Caki2 (cell line): ENCODE data around the gene GRK5. TPM values are rescaled to one million over a fixed set of nuclear protein-coding genes. Genes with fewer than 3 reads are reported as not detected.

Experiments used
- DNase-seq: peaks from one replicate; pipeline ENCODE4 v3.0.0-alpha.2; 2015; ENCODE audit warnings: low read depth
- in situ Hi-C: cut with HindIII; loops from 2 replicates; pipeline ENCODE4 v1.10.0; 2016; ENCODE audit warnings: low sequenced_read_pairs, low pct_unique_long_range_greater_than_20kb, mixed read lengths
- total RNA-seq: library from RNA; depleted of rRNA; stranded (reverse); fragments of >200 nt; shearing (Covaris generic); gene quantifications from 2 replicates; pipeline ENCODE4 v1.2.3, GENCODE V29; 2014; ENCODE audit warnings: low replicate concordance

The GRK5 gene
- total RNA-seq, 1 experiment from 2014 or later: 0.61 TPM

- no peak for DNase-seq
- in situ Hi-C loops: no loop called here
These were observed 16.2 kb upstream of the GRK5 start for GRCh38 chr10:119190954-119191785.

GRCh38 chr10:119191881-119192280 lies 15.5 kb upstream of the GRK5 start:
- in situ Hi-C loops: no loop called here
- DNase-seq: no peak

GRCh38 chr10:119197921-119198320 lies 9.4 kb upstream of the GRK5 start:
- in situ Hi-C loops: no loop called here
- no peak for DNase-seq

DNA sequence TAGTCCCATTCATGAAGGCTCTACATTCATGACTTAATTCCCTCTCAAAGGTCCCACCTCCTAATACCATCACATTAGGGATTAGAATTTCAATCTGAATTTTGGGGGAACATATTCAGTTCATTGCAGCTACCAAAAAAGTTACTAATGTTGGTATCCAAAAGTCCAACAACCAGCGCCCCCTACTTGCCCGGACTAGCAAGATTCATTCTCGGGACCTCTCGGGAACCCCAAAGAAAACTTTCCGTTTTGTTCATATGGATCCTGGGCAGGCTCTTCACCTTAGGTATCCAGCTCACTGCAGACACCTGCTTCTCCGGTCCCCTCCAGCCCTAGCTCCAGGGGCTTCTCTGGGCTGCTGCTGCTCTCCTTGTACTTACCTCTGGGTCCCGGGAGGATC lies 8.9 kb upstream of the GRK5 start:
- DNase-seq: no peak
- in situ Hi-C loops: no loop called here

GRCh38 chr10:119199231-119199992 lies 8.0 kb upstream of the GRK5 start:
- in situ Hi-C loops: no loop called here
- DNase-seq: peak; percentile 36

GRCh38 chr10:119201233-119201632 lies 6.1 kb upstream of the GRK5 start:
- no peak for DNase-seq
- in situ Hi-C loops: no loop called here

- no peak for DNase-seq
- in situ Hi-C loops: no loop called here
These were observed 4.4 kb upstream of the GRK5 start for GRCh38 chr10:119203006-119203405.

DNA sequence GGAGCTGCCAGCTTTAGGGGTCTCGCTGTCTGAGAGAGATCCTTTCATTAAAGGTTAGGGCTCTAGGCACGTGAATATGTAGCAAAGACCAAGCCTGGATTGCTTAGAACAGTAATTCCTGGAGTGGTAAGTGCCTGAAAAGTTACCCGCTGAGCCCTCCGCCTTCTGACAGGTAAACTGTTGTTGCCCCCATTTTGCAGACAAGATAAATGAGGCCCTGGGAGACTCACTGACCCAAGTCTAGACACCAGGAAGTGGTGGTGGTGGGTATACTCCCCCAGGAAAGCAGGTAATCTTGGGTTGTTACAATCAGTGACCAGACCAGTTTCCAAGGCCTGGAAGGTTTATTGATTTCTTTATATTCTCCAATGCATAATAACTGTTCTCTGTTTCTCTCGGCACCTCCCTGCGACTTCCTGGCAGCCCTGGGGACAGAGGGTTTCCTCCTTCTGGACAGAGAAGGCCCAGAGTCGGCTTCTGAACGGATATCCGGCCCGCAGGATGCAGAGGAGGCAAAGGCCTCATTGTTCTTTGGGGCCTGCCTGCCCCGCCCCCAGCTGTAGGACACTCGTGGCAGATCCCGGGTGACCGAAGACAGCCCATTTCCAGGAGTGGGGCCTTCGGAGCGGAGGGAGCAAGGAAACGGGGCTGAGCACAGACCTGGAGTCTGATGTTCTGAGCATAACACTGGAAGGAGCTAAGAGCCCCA lies 1.3 kb upstream of the GRK5 start:
- DNase-seq: peak; percentile 52
- in situ Hi-C loops: no loop called here

DNA sequence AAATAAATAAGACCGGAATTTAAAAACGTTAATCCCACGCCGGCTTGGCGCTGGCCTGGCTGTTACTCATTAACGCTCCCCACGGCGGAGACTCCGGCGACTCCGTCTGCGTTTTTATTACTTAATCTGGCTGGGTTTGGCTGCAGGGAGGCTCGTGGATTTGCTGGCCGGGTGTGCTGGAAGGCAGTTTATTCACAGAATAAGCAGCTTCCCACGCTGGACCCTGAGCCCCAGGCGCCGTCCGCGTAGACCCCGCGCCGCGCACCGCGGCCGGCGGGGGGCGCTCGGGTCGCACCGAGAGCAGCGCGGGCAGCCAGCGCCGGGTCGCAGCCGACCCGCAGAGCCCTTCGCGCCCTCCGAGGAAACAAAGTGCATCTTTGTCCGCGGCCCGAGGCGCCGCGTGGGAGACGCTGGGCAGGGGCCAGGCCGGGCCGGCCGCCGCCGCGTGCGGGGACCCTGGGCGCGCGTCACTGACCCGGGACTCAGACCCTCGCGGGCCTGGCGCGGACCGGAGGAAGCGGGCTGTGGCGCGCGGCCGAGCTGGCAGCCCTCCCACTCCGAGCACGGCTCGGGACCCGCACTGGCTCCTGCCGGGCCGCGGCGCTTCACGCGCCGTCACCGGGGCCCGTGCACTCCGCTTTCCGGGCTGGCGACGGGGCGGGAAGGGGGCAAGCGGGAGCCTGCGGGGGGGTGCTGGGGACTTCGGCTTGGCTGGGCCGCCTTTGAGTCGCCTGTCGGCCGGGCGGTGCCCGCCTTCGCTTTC lies 587 bp upstream of the GRK5 start:
- DNase-seq: peak; percentile 68
- in situ Hi-C loops: no loop called here

DNA sequence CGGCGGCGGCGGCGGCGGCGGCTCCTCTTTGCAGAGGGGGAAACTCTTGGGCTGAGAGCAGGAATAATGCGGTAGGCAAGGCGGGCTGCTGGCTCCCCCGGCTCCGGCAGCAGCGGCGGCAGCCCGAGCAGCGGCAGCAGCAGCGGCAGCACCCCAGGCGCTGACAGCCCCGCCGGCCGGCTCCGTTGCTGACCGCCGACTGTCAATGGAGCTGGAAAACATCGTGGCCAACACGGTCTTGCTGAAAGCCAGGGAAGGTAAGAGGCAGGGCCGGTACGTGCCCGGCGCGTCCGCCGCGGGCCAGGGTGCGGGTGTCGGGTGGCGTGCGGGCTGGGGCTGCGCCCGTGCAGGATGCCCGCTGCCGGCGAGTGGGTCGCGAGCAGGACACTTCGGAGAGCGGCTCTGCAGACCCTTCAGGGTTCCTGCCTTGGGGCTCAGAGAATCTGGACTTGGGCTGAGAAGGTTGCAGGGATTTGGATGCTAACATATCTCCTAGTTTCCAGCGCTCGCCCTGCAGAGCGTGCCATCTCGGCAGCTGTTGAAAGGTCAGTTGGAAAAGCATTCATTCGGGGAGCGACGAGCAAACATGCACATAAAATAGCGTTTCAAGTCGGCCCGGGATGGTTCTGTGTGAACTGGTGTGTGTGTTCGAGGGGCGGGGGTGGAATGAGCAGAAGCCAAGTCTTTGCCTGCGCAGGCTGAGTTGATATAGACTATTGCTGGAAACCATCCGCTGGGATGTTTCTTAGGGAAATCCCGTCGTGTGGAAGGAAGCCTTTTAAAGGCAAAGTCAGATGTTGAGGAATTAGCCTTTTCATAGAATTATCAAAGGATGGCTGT lies 562 bp downstream of the GRK5 start:
- peak; percentile 46 for DNase-seq
- in situ Hi-C loops: no loop called here

DNA sequence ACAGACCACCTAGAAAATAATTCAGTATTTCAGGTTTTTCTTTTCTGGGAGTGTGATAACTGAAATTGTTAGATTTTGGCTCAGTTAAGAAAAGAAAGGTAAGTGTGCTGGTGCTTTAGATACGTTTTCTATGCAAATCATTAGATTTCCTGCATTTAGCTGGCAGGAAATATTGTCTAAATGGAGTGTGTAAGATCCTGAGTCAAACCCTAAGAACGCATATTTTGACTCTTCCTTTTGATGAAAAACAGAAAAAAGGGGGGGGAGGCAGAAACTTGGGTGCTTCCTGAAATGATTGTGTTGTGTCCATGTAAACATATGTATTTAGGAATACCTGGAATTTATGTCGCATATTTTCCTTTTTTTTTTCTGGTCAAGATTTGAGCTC lies 1.2 kb downstream of the GRK5 start:
- no peak for DNase-seq
- in situ Hi-C loops: no loop called here

DNA sequence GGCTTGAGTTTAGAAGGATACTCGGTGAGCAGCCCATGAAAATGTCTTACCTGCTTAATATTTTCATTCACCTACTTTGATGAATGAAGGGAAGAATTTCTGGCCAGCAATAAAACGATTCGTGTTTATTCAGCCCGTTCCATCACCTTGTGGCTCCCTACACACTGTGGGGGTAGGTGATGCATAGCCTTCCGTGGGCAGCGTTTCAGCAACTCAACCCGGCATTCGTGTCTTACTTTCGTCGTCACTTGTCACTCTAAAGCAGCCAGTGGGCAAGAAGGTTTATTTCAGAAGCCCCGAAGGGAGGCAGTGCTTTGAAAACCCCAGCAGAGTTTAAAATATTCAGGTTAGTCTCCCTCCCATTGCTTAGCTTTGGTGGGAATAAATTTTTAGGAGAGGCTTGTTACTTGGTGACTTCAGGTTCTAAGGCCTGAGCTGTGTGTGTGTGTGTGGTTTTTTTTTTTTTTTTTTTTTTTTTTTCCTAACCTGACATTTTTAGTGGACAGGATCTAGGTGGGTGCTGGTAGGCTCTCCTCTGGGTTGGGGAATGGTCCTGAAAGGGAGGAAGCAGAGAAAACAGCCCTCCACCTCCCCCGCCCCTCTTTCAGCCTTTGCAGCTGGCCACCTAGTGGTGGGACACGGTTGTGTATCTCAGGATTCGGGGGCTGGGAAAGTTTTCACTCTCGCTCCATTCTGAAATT lies 1.8 kb downstream of the GRK5 start:
- peak; percentile 23 for DNase-seq
- in situ Hi-C loops: no loop called here

GRCh38 chr10:119209736-119210355 lies 2.5 kb downstream of the GRK5 start:
- in situ Hi-C loops: no loop called here
- DNase-seq: no peak

- no peak for DNase-seq
- in situ Hi-C loops: no loop called here
These were observed 3.3 kb downstream of the GRK5 start for GRCh38 chr10:119210633-119211032.

- no peak for DNase-seq
- in situ Hi-C loops: no loop called here
These were observed 3.8 kb downstream of the GRK5 start for GRCh38 chr10:119211176-119211575.

DNA sequence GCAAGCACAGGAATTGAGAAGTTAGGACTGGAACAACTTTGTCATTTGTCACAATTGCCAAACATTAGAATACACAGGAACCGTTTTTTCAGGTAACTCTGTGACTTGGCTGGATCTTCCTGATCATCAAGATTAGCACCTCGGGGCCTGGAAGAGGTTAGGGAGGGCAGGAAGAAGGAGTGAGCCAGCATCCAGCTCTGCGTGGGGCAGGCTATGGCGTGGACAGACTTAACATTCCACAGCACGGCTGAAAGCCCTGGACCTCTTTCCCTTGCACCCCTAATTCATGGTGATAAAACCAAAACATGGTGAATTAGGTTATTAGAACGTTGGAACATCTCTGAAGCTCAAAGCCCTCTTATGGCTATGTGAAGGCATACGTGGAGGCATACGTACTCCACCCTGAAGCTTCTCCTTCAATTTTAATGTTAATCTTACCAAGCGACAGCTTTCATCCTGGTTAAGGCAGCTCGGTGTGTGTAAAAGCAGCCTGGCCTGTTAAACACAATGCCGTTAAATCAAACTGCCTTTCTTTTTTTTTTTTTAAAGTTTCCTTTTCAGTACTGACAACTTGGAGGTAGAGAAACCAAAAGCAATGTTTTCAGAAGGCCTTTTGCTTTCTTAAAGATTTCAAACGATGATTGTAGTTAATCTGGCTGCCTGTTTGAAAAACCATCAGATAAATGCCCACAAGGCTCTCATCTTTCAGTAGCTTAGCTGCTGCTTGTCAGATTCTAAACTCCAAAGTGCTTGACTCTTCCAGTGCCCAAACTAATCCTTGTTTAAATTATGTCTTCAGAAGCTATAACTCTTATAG lies 4.5 kb downstream of the GRK5 start:
- in situ Hi-C loops: no loop called here
- DNase-seq: no peak
